Mesenteric fat pad (tissue), 1 donor: ENCODE results near the gene RPL28. TPM values are rescaled to one million over a fixed set of nuclear protein-coding genes. Genes with fewer than 3 reads are reported as not detected.

Experiments
- DNase-seq: peaks from one replicate; pipeline ENCODE4 v3.0.0-alpha.2; 2020; ENCODE audit warnings: low spot score
- total RNA-seq: library from RNA; stranded (reverse); fragmentation: NEBNext Ultra II Directional; extraction: Animal tissue kit (Norgen Biotek cat#: 25700); gene quantifications from one replicate; pipeline ENCODE4 v1.2.1, GENCODE V29; 2021
- donor health status: DM: yes; HTN: yes; CAD: no.

Gene RPL28
- total RNA-seq, 1 donor from 2014 or later: 1,147 TPM

DNA sequence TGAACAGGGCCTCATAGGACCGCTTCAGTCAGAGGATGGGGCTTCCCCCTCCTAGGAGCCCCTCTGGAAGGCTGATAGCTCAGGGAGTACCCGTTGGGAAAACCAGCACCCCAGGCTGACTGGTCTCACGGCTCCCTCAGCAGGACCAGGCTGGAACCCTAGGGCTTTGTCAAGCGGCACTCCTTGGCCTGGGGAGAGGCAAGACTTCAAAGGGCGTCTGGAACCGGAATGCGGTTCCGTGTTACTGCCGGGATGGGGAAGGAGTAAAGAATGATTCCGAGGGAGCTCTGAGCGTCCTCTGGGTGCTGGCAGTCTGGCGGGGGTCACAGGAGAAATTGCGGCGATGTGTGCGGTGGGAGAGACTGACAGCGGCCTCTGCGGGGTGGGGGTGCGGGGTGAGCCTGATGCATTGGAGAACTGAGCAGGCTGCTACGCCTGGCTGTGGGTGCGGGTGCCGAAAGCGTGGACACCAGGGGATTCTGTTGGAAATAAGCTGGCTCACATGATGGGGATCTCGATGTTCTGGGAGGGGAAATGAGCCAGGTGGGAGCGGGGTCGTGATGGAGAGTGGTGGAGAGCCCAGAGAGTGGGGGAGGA, 33.1 kb upstream of the RPL28 start:
- no peak for DNase-seq

GRCh38 chr19:55353356-55353802, 32.4 kb upstream of the RPL28 start:
- no peak for DNase-seq

- DNase-seq: no peak
Measured at GRCh38 chr19:55353803-55354697, 31.7 kb upstream of the RPL28 start.

DNA sequence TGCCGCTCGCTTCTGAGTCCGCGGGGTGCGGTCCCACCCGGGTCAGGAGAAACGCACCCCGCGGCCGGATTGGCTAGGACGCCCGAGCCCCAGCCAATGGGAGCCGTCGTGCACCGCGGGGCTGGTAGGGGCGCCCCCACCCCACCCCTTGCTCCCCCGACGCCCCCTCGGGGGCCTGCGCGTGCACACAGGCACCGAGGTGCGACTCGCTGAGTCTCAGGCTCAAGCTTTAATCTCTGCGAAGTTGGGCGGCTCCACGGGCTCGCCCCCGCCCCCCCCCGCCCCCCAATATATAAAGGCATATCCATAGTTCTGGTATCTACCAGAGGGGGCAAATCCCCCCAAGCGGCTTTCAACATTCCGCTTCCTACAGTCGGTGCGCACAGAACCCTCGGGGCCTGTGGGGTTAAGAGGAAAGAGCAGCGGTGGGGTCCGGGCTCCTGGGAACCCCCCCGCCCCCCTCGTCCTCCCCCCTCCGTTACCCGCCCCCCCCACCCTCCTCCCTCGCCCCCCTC, 31.0 kb upstream of the RPL28 start, which contains the start of gene COX6B2:
TSS of gene COX6B2 (minus strand) at position 22 of the 515 bp plus-strand sequence. CDS start 198 bp downstream, outside the sequence.
- no peak for DNase-seq

DNA sequence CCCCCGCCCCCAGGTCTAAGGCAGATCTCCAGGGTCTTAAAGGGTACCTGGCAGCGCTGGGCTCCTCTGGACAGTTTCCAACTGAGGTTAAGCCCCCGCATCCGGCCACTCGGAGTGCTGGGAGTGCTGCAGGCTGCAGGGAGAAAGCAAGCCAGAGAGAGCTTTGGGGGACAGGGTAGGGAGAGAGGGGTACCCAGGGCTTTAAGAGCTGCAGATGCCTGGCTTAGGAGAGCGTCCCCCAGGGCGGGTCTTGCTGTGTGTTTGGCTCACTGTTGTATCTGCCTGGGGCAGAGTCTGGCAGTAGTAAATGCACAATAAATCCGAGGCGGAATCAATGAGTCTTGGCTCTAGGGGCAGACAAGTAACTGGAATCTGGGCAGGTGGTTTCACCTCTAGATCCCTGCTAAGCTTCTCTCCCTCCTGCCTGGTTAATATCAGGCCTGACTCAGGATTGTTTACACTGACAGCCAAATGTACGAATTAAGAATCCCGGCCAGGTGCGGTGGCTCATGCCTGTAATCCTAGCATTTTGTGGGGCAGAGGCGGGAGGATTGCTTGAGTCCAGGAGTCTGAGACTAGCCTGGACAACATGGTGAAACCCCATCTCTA, 30.4 kb upstream of the RPL28 start:
- DNase-seq: no peak

DNA sequence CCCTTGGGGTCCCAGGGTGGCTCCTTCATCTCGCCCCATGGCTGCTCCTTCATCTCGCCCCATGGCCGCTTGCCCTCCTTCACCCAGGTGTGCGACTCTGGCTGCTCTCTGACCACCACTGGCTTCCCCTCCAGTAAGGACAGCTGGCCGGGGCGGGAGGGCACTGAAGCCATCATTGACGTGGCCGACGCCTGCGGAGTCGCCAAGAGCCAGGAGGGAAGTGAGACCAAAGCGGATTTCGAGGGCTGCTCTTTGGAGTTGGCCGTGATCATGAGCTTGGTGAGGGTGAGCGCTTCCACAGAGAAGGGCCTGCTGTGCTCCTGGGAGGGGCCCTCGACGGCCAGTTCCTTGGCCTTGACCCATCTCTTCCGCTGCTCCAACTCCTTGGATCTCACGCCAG, 27.2 kb upstream of the RPL28 start:
- no peak for DNase-seq

- no peak for DNase-seq
Measured at GRCh38 chr19:55358943-55359908, 26.5 kb upstream of the RPL28 start.

DNA sequence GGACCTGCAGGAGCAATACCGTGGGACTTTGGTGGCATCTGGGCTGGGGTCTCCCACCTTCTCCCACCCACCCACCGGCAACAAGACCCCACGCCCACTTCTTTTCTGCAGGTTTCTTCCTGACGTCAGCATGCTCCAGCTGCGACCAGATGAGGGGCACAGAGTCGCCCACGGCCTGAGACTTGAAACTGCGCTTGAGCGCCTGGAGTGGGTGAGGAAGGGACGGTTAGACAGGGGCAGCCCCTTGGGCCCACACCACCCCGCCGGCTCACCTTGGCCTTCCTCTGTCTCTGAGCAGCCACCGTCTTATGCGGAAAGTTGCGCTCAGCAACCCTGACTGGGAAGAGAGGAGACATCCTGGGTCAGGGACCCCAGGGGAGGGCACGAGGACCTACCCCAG, 24.8 kb upstream of the RPL28 start:
- DNase-seq: no peak

DNA sequence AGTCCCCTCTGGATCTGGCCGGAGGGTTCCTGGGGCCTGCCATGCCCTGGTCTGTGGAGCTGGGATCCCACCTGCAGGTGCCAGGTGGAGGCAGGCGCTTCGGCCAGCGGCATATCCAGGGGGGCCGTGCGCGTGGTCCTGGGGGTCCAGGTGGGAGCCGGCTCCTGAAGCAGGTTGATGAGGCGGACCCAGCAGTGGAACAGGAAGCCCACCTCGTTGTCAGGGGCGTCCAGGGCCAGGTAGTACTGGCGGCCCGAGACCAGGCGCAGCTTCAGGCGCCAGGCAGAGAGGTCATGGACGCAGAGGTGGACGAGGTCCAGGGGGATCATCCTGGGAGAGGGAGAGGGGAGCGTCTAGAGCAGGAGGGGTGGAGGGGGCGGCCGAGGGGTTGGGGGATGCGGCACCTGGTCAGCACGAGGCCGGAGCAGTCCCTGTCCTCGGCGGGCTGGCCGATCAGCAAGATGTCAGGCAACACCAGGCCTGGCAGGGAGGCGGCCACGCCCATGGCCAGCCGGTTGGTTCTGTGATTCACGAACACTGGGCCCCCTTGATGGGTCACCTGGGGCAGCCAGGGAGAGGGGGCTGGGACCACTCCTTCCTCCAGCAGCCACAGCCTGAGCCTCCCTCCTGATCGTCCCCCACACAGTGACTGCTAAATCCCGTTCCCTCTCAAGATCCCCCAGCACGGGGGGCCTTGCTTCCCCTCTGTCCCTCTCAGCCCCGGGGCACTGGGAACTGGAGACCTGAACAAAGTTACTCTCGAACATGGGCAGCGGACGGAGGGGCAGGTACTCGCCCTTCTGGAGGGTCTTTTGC, 23.4 kb upstream of the RPL28 start:
- DNase-seq: no peak

DNA sequence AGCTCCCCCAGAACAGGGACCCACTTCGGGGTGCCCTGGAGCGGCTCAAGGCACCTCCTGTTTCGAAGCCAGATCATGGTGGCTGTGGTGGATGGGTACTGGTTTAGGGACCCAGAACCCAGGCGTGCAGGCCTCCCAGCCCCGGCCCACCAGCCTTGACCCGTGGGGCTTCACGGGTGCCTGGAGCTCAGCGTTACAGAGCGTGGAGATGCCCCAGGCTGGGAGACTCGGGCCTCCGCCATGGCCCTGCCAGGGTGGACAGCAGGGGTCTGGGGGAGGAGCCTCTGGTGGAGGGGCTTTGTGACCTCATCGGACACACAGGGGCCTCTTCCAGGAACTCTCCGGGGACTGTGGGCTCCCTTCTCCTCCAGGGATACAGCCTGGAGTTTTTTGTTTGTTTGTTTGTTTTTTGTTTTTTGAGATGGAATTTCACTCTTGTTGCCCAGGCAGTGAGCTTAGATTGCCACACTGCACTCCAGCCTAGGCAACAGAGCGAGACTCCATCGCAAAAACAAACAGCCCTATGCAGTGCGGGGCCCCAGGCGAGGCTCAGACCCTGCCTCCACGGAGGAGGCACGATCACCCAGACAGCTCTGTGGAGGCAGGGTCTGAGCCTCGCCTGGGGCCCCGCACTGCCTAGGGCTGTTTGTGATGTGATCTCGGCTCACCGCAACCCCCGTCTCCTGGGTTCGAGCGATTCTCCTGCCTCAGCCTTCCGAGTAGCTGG, 22.6 kb upstream of the RPL28 start, which contains the start of gene GARIN5B:
TSS of gene GARIN5B (minus strand) at position 271 of the 727 bp plus-strand sequence. CDS start at position 77, 194 bp downstream.
- DNase-seq: no peak

DNA sequence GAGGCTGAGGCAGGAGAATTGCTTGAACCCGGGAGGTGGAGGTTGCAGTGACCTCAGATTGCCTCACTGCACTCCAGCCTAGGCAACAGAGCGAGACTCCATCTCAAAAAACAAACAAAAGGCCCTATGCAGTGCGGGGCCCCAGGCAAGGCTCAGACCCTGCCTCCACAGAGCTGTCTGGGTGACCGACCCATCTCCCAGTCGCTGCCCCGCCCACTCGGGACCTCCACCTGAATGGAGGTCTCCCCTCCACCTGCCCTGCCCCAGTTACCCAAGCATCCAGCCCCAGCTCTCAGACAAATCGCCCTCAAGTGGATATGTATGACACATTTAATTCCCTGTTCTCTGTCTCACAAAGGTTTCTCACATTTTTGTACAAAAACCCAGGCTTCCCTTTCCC, 20.5 kb upstream of the RPL28 start:
- DNase-seq: no peak

- DNase-seq: no peak
Measured at GRCh38 chr19:55365964-55366363, 19.8 kb upstream of the RPL28 start.

GRCh38 chr19:55366790-55367189, 18.9 kb upstream of the RPL28 start:
- no peak for DNase-seq

DNA sequence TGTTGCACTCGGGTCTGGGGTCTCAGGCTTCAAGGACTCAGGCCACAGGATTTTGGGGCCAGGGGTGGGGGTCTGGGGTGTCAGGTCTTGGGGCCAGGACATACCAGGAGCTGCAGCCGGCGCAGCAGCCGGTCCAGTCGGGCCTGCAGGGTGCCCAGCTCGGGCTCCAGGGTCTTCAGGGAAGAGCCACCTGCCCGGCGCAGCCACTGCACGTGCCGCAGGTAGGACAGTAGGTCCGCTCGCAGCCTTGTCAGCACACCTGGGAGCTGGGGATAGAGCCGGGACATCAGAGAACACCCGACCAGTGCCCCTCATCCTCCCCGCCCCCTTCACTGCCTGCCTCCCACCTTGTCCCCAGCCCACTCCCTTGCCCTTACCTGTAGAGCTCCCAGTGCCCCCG, 17.6 kb upstream of the RPL28 start:
- no peak for DNase-seq

DNA sequence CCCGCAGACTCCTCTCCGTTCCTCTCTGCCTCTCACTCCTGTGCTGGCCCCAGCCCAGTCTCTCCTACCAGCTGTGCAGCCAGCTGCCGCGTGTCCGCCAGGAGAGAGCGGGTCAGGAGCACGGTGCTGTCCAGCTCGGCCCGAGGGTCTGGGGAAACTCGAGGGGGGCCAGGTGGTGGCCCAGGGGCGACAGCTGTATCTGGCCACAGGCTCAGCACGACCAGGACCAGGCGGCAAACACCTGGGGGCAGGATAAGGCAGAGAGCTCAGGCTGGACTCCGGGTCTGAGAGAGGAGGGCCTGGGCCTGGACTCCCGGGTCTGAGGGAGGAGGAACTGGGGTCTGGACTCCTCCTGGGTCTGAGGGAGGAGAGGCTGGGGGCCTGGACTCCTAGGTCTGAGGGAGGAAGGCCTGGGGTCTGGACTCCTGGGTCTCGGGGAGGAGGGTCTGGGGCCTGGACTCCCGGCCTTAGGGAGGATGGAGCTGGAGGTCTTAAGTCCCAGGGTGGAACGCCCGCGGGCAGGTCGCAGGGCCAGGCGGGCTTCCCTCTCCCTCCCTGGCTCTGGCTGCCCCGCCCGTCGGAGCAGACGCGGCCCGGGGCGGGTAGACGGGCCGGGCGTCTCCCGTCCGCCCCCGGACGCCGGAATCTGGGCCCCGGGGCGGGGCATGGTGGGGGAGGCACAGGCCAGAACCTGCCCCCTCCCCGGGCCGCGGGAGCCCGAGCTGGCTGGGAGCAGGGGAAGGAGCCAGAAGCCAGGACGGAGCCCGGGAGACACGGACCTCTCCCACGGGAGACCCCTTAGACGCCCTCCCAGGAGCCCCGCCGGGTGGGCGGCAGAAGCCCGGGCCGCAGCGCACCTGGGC, 16.8 kb upstream of the RPL28 start:
- no peak for DNase-seq

GRCh38 chr19:55369653-55370304, 16.0 kb upstream of the RPL28 start:
- DNase-seq: no peak

GRCh38 chr19:55370305-55370988, 15.3 kb upstream of the RPL28 start, which contains the start of gene IL11:
Gene IL11 (minus strand): TSS chr19:55370463. CDS start chr19:55370310, 153 bp downstream.
- no peak for DNase-seq
